ENCODE data around the gene NUDT4B. TPM values are rescaled to one million over a fixed set of nuclear protein-coding genes. Genes with fewer than 3 reads are reported as not detected.

The NUDT4B gene
- 10.3 TPM for total RNA-seq

GRCh38 chr1:148748563-148749334 is at the start of gene NUDT4B:
NUDT4B (plus strand) TSS chr1:148748774; CDS start chr1:148748953, 179 bp downstream.

Small RNA genes within 50 kb of the gene (small RNA-seq; reads per million reads assigned to genes)
- not detected for gene RNU6-1171P (ENCODE audit: low replicate concordance)

Other genes with a start within 250 kb of the NUDT4B start
- 20.0 TPM for gene NBPF14, start 152.8 kb upstream of the NUDT4B start, total RNA-seq
- gene PDE4DIP, start 95.7 kb downstream of the NUDT4B start, total RNA-seq: 613 TPM

Measured in parietal lobe (tissue), 2 donors.